Amniotic epithelial cell (primary cell): Measurements from ENCODE around the gene KLRC2.
A peak's percentile ranks its signal among the peaks of the same experiment; 100 is the strongest.
"Not testable (repeated sequence)": the region's sequence is repeated elsewhere in the genome, so short reads cannot be mapped to it uniquely, and the experiment has no call there.

Experiments used
- DNase-seq: peaks from one replicate; pipeline ENCODE4 v3.0.0-alpha.2; 2010; ENCODE audit warnings: low read depth

The KLRC2 gene

DNA sequence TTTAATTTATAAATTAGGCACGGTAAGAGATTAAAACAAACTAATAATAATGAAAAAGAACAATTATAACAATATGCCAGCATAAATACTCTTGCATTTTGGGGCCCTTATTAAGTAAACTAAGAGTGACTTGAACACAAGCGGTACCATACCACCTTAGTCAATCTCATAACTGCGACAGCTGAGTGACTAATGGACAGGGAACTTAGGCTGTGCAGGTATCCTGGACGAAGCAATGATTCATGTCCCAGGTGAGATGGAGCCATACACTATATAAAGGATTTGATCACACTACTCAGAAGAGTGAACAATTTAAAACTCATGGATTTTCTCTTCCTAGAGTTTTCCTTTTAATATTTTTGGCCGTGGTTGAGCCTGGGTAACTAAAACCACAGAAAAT, 30.5 kb downstream of the KLRC2 start:
- DNase-seq, result no peak

DNA sequence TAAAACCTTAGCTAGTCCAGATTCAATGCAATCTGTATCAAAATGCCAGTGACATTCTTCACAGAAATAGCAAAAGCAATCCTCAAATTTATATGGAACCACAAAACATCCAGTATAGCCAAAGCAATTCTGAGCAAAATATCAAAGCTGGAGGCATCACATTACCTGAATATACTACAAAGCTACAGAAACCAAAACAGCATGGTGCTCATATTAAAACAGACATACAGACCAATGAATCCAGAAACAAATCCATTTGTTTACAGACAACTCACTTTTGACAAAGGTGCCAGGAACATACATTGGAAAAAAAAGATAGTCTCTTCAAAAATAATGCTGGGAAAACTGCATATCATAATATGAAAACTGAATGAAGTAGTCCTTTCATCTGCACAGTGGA, 31.0 kb downstream of the KLRC2 start:
- no peak for DNase-seq

DNA sequence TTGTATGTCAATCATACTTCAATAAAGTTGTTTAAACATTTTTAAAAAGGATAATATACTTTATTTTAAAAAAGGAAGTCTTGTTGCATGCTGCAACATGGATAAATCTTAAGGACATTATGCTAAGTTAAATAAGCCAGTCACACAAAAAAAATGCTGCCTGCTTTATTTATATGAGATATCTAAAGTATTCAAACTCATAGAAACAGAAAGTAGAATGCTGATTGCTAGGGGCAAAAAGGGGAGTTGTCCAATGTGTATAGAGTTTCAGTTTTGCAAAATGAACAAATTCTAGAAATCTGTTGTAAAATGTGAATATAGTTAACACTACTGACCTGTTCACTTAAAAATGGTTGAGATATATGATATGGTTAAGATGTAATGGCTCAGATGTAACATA, 35.0 kb downstream of the KLRC2 start:
- DNase-seq, result no peak

DNA sequence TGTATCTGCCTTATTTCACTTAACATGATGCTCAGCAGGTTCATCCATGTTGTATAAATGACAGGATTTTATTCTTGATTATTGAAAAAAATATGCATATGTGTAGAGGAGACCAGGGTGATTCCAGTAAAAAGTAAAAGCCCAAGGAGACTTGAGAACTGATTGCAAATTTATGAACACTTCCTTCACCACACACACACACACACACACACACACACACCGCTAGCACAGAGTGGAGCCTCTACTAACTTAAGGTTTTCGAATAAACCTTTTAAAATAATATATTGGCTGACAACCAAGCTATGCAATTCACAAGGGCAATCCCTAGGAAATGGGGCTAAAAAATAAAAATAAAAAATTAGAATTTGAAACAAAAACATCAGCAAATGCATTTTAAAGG, 37.6 kb downstream of the KLRC2 start:
- no peak for DNase-seq

DNA sequence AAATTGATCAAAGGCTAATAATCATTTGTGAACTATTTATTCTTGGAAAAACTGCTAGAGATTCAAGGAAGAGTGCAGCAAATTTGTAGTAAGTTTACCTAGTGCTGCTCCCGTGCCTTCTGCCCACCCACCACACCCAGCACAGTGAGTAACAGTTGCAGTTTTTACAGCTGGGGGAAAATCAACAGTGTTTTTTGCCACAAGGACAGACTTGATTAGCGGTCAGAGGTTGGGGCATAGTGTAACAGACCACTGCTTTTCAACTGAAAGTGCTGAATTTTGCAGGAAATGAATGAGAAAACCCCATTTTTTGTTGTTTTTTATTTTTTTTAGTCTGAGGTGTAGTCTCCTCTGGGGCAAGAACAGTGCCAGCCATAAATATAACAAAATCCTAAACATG, 38.5 kb downstream of the KLRC2 start:
- no peak for DNase-seq

DNA sequence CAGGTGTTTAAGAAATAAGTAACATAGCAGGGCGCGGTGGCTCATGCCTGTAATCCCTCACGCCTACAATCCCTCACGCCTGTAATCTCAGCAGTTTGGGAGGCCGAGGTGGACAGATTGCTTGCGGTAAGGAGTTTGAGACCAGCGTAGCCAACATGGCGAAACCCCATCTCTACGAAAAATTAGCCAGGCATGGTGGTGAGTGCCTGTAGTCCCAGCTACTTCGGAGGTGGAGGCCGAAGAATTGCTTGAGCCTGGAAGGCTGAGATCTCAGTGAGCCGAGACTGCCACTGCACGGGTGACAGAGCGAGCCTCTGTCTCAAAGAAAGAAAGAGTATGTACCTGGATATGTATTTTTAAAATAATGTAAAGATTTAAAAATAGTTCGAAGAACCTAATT, 39.6 kb downstream of the KLRC2 start:
- DNase-seq, result not testable (repeated sequence)

DNA sequence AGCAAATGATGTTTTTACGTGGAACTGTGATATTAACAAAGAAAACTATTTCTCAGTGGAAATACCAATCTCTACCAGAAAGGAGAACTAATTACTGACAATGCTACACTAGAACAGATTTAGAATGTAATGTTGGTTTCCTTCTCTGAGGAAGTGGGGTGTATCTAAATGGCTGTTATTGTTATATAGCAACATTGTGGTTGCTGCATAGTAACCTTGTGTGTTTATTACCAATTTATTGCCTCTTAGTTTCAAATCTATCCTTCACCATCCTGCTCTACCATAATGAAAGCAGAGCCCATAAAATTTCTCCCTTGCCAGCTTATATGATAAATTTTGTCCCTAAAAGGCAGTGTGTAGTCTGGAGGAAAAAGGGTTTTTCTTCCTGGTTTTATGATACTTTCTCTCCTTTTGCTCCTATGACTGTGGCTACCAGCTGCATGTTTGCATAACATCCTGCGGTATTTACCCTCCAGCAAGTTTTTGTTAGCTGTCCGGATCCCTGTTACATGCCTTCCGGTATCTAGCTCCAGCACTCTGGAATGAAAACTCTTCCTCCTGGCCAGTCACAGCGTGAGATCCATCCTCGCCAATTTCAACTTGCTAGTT, 40.3 kb downstream of the KLRC2 start:
- peak; percentile 73 for DNase-seq

DNA sequence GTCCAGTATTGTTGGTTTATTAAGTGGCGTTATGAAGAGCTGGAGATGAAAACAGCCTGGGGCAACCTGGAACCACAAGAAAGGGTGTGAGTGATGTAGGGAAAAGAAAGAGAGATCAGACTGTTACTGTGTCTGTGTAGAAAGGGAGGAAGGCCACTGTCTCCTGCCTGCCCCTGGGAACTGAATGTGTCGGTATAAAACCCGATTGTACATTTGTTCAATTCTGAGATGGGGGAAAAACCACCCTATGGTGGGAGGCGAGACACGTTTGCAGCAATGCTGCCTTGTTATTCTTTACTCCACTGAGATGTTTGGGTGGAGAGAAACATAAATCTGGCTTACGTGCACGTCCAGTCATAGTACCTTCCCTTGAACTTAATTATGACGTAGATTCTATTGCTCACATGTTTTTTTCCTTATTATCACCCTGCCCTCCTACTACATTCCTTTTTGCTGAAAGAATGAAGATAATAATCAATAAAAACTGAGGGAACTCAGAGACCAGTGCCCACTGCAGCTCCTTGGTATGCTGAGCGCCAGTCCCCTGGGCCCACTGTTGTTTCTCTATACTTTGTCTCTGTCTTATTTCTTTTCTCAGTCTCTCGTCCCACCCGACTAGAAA, 41.2 kb downstream of the KLRC2 start:
- not testable (repeated sequence) for DNase-seq

DNA sequence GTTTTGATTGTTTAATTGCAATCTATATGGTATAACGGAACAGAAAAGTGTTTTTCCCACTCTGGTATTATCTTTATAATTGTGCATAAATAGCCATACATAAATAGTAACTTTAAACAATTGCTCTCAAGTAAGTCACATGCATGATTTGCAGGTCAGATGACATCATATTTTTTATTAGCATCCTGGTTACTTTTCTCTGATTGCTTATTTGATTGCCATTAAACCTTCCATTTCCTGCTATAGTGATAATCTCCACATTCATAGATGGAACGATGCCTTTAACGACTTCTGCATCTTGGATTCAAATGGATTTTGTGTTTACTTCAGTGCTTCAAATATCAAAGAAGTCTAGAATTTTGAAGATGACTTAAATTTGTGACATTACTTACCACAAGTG, 42.5 kb downstream of the KLRC2 start:
- DNase-seq, result no peak

DNA sequence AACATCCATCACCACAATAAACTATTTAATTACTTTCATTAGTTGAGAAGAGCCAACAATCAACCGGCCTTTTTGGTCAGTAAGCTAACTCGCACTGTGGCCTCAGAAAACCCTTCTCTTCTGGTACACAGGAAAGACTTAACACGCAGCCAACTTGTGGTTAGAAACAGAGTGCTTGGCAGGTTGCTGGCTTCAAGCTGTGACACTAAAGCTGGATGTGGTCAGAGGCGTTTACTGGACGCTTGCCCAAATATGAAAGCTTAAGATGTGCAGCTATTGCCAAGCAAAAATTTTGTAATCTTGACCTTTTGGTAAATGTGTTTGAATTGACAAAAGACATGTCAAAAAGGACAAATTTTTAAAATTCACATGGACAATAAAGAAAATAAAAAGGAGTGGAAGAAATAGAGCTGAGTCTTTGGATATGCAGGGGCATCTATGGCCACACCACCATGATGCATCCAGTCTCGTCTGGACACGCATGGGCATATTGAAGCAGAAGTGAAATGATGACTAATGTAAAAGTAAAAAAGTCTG, 43.3 kb downstream of the KLRC2 start:
- DNase-seq, result peak; percentile 95

DNA sequence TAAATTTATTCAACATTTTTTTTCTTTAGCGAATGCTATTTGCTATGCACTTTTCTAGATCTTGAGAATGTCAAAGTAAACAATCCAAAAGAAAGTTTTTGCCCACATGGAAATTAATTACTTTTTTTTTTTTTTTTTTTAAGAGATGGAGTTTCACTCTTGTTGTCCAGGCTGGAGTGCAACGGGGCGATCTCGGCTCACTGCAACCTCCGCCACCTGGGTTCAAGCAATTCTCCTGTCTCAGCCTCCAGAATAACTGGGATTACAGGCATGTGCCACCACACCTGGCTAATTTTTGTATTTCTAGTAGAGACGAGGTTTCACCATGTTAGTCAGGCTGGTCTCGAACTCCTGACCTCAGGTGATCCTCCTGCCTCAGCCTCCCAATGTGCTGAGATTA, 44.8 kb downstream of the KLRC2 start:
- not testable (repeated sequence) for DNase-seq

DNA sequence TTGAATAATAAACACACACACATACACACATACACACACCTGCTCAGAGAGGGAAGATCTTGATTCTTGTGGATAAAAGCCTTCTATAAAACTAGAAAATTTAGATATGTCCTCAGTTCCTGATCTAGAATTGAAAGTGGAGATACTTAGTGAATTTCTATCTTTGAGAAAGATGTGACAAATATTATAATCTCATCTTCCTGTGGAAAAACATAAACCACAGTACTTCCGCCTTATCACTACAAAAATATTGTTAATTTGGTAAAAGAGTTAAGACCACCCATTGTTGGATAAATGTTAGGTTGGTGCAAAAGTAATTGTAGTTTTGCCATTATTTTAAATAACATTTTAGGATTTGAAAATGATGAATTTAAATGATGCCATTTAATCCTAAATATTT, 45.9 kb downstream of the KLRC2 start, which contains the start of gene KLRK1:
Gene KLRK1, minus strand, starts transcription at position 138 of the 400 bp plus-strand sequence. CDS start 1,231 bp downstream, outside the sequence.
- DNase-seq, result no peak

DNA sequence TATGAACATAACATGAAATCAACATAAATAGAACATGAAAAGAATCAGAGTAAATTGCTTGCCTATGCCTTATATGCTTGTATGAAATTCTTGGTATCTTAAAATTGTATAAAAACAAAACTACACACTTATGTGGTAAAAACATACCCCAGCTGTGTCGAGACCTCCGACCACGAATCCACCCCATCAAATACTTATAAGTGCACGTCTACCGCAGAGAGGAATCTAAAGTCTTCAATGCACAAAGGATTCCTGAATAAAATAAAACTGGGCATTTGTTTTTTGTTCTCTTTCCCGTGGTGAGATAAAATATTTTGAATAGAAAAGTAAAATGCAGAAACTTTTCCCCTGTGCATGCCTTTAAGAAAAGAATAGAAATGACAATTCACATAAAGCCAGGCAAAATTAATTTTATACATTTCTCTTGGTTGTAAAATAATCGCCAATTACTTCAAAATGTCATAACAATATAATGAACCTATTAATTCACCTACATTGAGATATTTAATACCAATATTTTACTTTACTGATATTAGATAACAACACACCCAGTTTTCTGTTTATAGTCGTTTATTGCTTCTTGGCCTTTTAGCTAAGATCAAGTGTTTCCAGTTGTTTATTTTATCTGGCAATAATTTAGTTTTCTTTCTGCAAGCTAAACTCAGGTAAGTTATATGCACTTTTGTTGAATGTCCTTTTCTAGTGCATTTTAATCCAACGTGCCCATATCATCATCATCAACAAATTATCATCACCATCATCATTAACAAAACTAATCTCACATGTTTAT, 47.0 kb downstream of the KLRC2 start:
- DNase-seq, result no peak

DNA sequence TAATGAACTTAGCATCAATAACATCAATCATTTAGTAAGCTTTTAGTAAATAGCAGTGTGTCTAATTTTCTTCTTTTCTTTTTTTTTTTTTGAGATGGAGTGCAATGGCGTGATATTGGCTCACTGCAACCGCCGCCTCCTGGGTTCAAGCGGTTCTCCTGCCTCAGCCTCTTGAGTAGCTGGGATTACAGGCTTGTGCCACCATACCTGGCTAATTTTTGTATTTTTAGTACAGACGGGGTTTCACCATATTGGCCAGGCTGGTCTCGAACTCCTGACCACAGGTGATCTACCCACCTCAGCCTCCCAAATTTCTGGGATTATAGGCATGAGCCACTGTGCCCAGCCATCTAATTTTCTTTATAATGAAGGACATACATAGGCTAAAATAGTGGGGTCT, 48.3 kb downstream of the KLRC2 start:
- not testable (repeated sequence) for DNase-seq

DNA sequence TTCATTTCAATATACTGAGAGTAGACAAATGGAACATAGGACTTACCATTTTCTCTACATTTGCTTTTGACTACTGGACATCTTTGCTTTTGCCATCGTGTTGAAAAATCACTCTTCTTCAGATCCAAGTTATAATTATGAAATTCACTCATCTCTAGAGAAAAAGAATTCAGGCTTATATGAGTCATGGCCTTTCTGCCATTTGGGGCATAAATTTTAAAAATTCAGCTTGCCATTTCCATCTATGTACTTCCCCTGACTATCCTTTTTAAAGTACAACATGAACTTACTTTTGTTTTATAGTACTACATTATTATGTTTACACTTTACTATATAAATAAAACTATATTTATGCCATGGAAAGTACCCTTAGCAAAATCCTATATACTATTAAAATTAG, 49.0 kb downstream of the KLRC2 start:
- no peak for DNase-seq

DNA sequence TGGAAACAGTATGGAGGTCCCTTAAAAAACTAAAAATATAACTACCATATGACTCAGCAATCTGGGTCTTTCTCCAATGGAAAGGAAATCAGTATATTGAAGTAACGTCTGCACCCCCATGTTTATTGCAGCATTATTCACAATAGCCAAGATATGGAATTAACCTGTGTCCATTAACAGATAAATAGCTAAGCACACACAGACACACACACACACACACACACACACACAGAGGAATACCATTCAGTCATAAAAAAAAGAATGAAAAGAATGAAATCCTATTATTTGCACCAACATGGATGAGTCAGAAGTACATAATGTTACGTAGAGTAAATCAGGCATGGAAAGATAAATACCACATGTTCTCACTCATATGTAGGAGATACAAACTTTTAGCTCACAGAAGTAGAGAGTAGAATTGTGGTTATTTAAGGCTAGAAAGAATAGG, 50.6 kb downstream of the KLRC2 start:
- DNase-seq, result peak; percentile 91

DNA sequence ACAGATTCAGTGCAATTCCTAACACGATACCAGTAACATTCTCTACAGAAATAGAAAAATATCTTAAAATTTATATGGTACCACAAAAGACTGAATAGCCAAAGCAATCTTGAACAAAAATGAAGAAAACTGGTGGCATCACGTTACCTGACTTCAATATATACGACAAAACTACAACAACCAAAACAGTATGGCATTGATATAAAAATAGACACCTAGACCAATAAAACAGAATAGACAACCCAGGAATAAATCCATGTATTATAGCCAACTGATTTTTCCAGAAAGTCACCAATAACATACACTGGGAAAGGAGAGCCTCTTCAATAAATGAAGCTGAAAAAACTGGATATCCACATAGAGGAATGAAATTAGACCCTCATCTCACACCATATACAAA, 51.6 kb downstream of the KLRC2 start:
- DNase-seq, result no peak

DNA sequence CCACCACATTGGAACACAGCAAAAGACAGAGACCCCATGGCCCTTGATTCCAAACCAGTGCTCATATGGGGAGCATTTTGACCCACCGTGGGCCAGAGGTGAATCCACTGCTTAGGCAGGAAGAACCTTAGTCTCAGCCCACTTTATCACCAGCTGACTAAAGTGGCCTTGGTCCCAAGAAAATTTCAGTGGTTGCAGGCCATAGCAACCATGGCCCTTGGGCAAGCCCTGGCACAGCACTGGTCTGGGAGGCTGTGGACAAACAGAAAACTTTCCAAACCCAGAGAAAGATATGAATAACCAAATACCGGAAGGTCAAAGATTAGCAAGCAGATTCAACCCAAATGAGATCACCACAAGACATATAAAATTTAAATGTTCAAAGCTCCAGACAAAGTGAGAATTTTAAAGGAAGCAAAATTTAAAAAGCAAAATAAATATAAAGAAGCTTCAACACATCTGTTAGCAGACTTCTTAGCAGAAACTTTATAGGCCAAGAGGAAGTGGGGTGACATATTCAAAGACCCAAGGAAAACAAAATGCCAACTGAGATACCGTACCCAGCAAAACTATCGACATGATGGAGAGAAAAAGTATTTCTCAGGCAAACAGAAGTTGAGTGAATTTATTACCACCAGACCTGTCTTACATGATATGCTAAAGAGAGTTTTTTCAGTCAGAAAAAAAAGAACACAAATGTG, 53.7 kb downstream of the KLRC2 start:
- DNase-seq, result no peak
